ENCODE results near the gene SLITRK5. TPM values are rescaled to one million over a fixed set of nuclear protein-coding genes. Genes with fewer than 3 reads are reported as not detected.

Gene SLITRK5
- total RNA-seq, 1 experiment from 2014 or later: 0.09 TPM

DNA sequence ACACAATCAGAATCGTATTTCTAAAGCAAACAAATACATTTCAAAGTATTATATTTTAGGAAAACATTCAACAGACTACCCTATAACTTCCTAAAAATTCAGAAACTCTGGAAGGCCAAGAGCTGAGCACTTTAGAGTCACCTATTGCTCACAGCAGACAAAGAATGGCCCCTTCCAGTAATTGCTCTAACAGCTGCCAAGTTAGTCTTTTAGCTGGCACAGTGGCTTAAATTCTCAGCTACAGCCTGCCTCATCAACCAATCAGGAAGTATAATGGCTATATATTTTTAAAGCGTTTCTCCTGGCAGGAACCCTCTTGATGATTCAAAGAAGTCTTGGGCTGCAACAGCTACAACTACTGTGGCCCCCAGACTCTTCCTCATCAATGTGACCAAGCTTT is 14.9 kb upstream of the SLITRK5 start:
- no peak overlapping the region for H2BK15ac ChIP-seq (ENCODE audit: low read depth, low read length)
- Mint-ChIP-seq H3K4me3 (no peak overlapping the region), H3K4me1 (peaks cover 0 to 11% of the 10 kb centered on the region in 2 experiments; a peak in 3 of 4 replicates), H3K27ac (no peak overlapping the region), H3K36me3 (ENCODE audit: insufficient read depth in 1 of 3, low read depth in 3 of 3) (no peaks in the 10 kb centered on the region), H3K9me3 (no peaks in the 10 kb centered on the region), H3K27me3 (ENCODE audit: low read depth) (no peaks in the 10 kb centered on the region)
- H3K79me2 ChIP-seq (ENCODE audit: insufficient read depth, low read length): no peaks in the 10 kb centered on the region
- no peaks in the 10 kb centered on the region for H3K27me3 ChIP-seq (ENCODE audit: insufficient read depth, low read length)
- DNase-seq: no peak
- no peak overlapping the region for H3K9ac ChIP-seq (ENCODE audit: extremely low read depth, insufficient read length, low read length)
- no peak overlapping the region for H2BK120ac ChIP-seq (ENCODE audit: low read depth, low read length, poor library complexity, severe bottlenecking)
- H3K23ac ChIP-seq (ENCODE audit: insufficient read length, low read depth, low read length): no peak overlapping the region
- no peak overlapping the region for H3K4ac ChIP-seq (ENCODE audit: low read depth, low read length)
- no peaks in the 10 kb centered on the region for H3K23me2 ChIP-seq (ENCODE audit: insufficient read length, low read depth, low read length, poor library complexity, severe bottlenecking)
- WGBS (ENCODE audit: extremely low coverage, insufficient read length, low lambda C conversion rate): no CpG with 5 or more reads among the region's 2 CpGs
- H4K20me1 ChIP-seq (ENCODE audit: control insufficient read depth, insufficient read depth, insufficient read length): no peaks in the 10 kb centered on the region
- H4K8ac ChIP-seq (replicated peaks; ENCODE audit: insufficient read length, low read depth, low read length): no peak overlapping the region
- H2BK5ac ChIP-seq (ENCODE audit: insufficient read length, low read length): no peak overlapping the region
- no peak overlapping the region for H2BK12ac ChIP-seq (ENCODE audit: insufficient read length, low read depth, low read length)
- TF ChIP-seq, protein P1, sequence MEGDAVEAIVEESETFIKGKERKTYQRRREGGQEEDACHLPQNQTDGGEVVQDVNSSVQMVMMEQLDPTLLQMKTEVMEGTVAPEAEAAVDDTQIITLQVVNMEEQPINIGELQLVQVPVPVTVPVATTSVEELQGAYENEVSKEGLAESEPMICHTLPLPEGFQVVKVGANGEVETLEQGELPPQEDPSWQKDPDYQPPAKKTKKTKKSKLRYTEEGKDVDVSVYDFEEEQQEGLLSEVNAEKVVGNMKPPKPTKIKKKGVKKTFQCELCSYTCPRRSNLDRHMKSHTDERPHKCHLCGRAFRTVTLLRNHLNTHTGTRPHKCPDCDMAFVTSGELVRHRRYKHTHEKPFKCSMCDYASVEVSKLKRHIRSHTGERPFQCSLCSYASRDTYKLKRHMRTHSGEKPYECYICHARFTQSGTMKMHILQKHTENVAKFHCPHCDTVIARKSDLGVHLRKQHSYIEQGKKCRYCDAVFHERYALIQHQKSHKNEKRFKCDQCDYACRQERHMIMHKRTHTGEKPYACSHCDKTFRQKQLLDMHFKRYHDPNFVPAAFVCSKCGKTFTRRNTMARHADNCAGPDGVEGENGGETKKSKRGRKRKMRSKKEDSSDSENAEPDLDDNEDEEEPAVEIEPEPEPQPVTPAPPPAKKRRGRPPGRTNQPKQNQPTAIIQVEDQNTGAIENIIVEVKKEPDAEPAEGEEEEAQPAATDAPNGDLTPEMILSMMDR (conservative IDR thresholded peaks at IDR 0.05): no peak
- no peak overlapping the region for H3K27ac ChIP-seq (ENCODE audit: insufficient read length, low read depth, low read length)
- H2BK20ac ChIP-seq (ENCODE audit: low read depth, low read length, poor library complexity, severe bottlenecking): no peak overlapping the region
- H3K14ac ChIP-seq (ENCODE audit: insufficient read depth, low read length): no peak overlapping the region
- no peaks in the 10 kb centered on the region for H3K9me3 ChIP-seq (ENCODE audit: control insufficient read depth, low read depth, low read length)
- no peak overlapping the region for H2AK5ac ChIP-seq (ENCODE audit: insufficient read length, low read length)
- H3K56ac ChIP-seq (ENCODE audit: insufficient read length, low read depth, low read length): no peak overlapping the region
- H3K4me1 ChIP-seq (ENCODE audit: insufficient read depth, low read length): no peaks in the 10 kb centered on the region
- H3K79me1 ChIP-seq (ENCODE audit: insufficient read depth, low read depth, low read length, poor library complexity, severe bottlenecking): no peaks in the 10 kb centered on the region
- H4K91ac ChIP-seq (ENCODE audit: insufficient read length, low read depth, low read length): no peak overlapping the region
- no peak overlapping the region for H3T11ph ChIP-seq (ENCODE audit: low read length)
- H2AFZ ChIP-seq (ENCODE audit: low read length): no peak overlapping the region
- H3K4me2 ChIP-seq (ENCODE audit: insufficient read depth, insufficient read length, low read length): no peak overlapping the region
- H3K18ac ChIP-seq (ENCODE audit: insufficient read length, low read depth, low read length): no peak overlapping the region
- H4K5ac ChIP-seq (ENCODE audit: insufficient read length, low read depth, low read length): no peak overlapping the region

All from H9 (cell line).